H1 (cell line): ENCODE data around the gene MAMSTR.
"Not testable (repeated sequence)": the region's sequence is repeated elsewhere in the genome, so short reads cannot be mapped to it uniquely, and the experiment has no call there.

Source experiments
- CTCF ChIP-seq, 3 experiments: IDR thresholded peaks; 1 replicate in 2 of 3; 2 replicates in 1 of 3; pipeline versions ENCODE4 v1.5.1 to v1.6.1; 2011; ENCODE audit warnings: low read length in 3 of 3, mild to moderate bottlenecking in 3 of 3, inconsistent platforms in 2 of 3, low read depth in 1 of 3, moderate library complexity in 1 of 3; ENCODE audit not compliant: insufficient read depth in 1 of 3; ENCODE audit errors: control extremely low read depth in 1 of 3
- EP300 ChIP-seq, 2 experiments: IDR thresholded peaks; 1 replicate in 1 of 2; 2 replicates in 1 of 2; pipeline ENCODE4 v1.6.1; 2011 to 2012; ENCODE audit warnings: low read depth in 2 of 2, low read length in 2 of 2, mild to moderate bottlenecking in 2 of 2, borderline replicate concordance in 1 of 2, inconsistent platforms in 1 of 2, moderate library complexity in 1 of 2
- TAF1 ChIP-seq: IDR thresholded peaks from 2 replicates; pipeline ENCODE4 v1.6.1; 2011; ENCODE audit warnings: mild to moderate bottlenecking, low read depth, low read length

GRCh38 chr19:48680006-48680405 is 39.5 kb downstream of the MAMSTR start:
- not testable (repeated sequence) for TF ChIP-seq TAF1; CTCF (IDR thresholded peaks at IDR 0.05; ENCODE audit: control extremely low read depth in 1 of 3, insufficient read depth in 1 of 3, low read depth in 1 of 3, low read length in 3 of 3); EP300 (IDR thresholded peaks at IDR 0.05; ENCODE audit: borderline replicate concordance in 1 of 2, low read depth in 2 of 2, low read length in 2 of 2)
